BJ (cell line): Measurements from ENCODE around the gene RNF175. TPM values are rescaled to one million over a fixed set of nuclear protein-coding genes. Genes with fewer than 3 reads are reported as not detected.

Source experiments
- CTCF ChIA-PET: fragments of 350-600 bp; formaldehyde crosslinking; extraction: SDS; loops from one replicate; lab custom pipeline; 2021; ENCODE audit warnings: antibody characterized with exemption, inconsistent platforms; lab: Yijun Ruan, JAX
- POLR2A ChIA-PET: fragments of 300-600 bp; sonication (Branson Sonifier 250); formaldehyde crosslinking; extraction: SDS; loops from one replicate; lab custom pipeline; 2021; ENCODE audit warnings: antibody characterized with exemption; lab: Charles Lee
- DNase-seq: peaks from one replicate; pipeline ENCODE4 v3.0.0-alpha.2; 2011; ENCODE audit warnings: low read depth
- H3K27me3 ChIP-seq: 2 replicates; pipeline ENCODE4 v1.6.0; 2011; ENCODE audit warnings: low read length; ENCODE audit not compliant: control insufficient read depth, insufficient read depth
- H3K36me3 ChIP-seq: 2 replicates; pipeline ENCODE4 v1.5.1; 2011; ENCODE audit warnings: low read length; ENCODE audit not compliant: control insufficient read depth, insufficient read depth
- H3K4me3 ChIP-seq: 2 replicates; pipeline ENCODE4 v1.5.1; 2011; ENCODE audit warnings: low read depth, mild to moderate bottlenecking, control low read depth, low read length
- polyA plus RNA-seq: library from polyadenylated mRNA; depleted of rRNA; stranded (reverse); fragments of >200 nt; gene quantifications from 2 replicates; pipeline ENCODE4 v1.2.3, GENCODE V29; 2011; rRNA removed
- TF ChIP-seq, protein P1 (sequence below): IDR thresholded peaks from 2 replicates; pipeline ENCODE4 v1.5.1; 2011; ENCODE audit warnings: low read depth, mild to moderate bottlenecking, control low read depth, inconsistent platforms, low read length, moderate library complexity; ENCODE audit not compliant: insufficient read depth

The RNF175 gene
- polyA plus RNA-seq, 1 experiment: not detected

GRCh38 chr4:153661215-153661822 lies 98.5 kb downstream of the RNF175 start:
- no peak for DNase-seq
- TF ChIP-seq, protein P1, sequence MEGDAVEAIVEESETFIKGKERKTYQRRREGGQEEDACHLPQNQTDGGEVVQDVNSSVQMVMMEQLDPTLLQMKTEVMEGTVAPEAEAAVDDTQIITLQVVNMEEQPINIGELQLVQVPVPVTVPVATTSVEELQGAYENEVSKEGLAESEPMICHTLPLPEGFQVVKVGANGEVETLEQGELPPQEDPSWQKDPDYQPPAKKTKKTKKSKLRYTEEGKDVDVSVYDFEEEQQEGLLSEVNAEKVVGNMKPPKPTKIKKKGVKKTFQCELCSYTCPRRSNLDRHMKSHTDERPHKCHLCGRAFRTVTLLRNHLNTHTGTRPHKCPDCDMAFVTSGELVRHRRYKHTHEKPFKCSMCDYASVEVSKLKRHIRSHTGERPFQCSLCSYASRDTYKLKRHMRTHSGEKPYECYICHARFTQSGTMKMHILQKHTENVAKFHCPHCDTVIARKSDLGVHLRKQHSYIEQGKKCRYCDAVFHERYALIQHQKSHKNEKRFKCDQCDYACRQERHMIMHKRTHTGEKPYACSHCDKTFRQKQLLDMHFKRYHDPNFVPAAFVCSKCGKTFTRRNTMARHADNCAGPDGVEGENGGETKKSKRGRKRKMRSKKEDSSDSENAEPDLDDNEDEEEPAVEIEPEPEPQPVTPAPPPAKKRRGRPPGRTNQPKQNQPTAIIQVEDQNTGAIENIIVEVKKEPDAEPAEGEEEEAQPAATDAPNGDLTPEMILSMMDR: no peak
- Histone ChIP-seq H3K4me3 (no peak overlapping the region), H3K36me3 (no peaks in the 10 kb centered on the region), H3K27me3 (peaks cover 2% of the 10 kb centered on the region; the same call in 1 of the 2 replicates)
- ChIA-PET POLR2A (no interaction called here), CTCF (no interaction called here)

Other genes with a start within 250 kb of the RNF175 start
- 0.05 TPM in 1 of 2 replicates, not detected in the other for gene TLR2, start 75.7 kb downstream of the RNF175 start, polyA plus RNA-seq
- 0.05 TPM in 1 of 2 replicates, not detected in the other for gene SFRP2, start 29.1 kb upstream of the RNF175 start, polyA plus RNA-seq